OCI-M1 (cell line): ENCODE data around the gene HUS1.
"Not testable (repeated sequence)": the region's sequence is repeated elsewhere in the genome, so short reads cannot be mapped to it uniquely, and the experiment has no call there.

Experiments used
- DNase-seq: peaks from one replicate; lab custom pipeline; 2025; lab: John Stamatoyannopoulos, UW

Gene HUS1

DNA sequence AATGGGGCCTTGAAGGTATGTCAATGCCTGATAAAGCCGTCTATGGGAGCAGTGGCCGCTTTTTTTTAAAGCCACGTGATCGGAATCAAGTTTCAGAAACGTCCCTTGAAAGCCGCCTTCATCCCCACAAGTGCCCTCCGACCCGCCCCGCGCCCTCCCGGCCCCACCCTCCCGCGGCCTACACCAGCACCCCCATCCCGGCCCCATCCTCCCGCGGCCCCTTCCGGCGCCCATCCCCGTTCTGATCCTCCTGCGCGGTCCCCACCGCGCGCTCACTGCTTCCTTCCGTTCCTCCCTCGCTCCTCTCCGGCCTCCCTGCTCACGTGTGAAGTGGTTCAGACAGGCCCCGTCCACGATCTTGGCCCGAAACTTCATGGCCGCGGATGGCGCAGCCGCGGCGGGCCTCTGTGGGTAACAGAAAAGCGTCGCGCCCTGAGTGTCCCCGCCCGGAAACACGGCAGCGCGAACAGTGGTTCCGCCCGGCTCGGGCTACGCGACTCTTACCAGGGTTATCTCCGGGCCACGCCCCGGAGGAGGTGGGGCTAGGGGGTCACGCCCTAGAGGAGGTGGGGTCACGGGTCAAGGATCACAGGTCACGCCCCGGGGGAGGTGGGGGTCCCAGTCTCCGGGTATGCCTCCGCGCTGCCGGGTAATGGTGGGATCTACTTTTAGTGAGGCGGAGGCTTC lies at the start of gene HUS1:
HUS1 (minus strand) TSS at position 471 of the 687 bp plus-strand sequence; CDS start at position 375, 96 bp downstream.
- peak; percentile 93 for DNase-seq

DNA sequence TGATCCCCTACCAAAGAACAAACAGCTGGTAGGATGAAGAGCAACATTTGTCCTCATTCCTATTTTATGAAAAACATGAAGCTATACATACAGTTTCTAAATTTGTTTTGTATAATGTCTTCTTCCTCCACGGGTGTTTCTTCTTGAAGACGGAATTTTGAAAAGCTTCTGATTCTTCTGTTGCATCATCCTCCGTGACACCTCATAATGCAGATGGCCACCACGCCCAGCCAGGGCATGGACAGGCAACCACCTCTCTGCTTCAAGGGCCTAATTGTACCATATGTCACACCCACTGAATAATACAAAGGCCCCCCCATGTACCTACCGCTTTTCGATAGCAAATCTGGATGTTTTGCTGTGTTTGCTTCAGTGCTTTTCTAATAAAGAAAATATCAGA lies 49.5 kb upstream of the HUS1 start, which contains the start of gene SUN3:
SUN3 (minus strand) TSS at position 170 of the 400 bp plus-strand sequence; CDS start at position 1, 169 bp downstream.
- DNase-seq, result peak; percentile 3

DNA sequence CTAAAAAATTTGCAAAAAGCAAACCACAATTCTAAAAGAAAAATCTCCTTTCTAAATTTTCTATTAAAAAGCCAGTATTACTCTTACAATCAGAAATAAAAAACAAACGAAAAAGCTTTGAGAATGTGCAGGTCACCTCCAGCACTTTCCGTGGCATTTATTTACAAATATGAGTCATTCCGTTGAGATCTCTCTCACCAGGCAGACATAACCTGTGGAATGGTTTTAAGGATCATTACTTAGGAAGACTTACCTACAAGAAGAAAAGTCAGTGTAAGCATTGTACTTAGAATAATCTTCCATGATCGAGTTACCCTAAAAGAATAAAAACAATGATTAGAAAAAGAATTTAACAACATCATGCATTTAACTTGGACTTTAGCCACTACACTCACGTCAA lies 46.2 kb upstream of the HUS1 start:
- no peak for DNase-seq

DNA sequence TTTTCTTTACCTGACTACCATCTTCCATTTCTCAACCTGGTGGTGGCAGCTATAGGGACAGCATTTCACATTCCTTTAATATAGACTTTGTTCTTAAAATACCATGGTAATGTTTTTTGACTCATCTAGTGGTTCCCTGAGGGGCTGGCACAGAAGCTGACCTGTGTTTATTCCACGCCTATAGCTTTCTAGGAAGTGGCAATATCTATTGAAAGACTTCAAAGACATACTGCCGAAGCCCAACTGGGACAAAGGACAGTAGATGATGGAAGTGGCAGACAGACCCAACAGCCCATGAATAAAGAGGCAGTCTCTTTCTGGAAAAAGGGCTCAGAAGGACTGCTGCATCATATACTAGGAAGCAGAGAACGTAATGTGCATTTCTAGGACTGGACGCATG lies 38.3 kb upstream of the HUS1 start:
- DNase-seq, result no peak

DNA sequence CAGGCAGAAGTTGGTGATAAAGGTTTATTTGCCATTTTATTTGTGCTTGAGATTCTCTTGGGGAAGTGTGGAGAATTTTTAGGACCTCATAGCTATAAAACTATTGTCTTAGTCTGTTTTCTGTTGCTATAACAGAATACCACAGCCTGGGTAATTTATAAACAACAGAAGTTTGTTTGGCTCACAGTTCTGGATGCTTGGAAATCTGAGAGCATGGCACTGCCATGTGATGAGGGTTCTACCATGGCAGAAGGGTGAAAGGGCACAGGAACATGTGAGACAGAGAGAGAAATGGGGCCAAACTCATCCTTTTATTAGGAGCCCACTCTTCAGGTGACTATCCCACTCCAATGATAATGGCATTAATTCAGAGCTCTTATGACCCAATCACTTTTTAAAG lies 37.2 kb upstream of the HUS1 start:
- DNase-seq, result no peak

DNA sequence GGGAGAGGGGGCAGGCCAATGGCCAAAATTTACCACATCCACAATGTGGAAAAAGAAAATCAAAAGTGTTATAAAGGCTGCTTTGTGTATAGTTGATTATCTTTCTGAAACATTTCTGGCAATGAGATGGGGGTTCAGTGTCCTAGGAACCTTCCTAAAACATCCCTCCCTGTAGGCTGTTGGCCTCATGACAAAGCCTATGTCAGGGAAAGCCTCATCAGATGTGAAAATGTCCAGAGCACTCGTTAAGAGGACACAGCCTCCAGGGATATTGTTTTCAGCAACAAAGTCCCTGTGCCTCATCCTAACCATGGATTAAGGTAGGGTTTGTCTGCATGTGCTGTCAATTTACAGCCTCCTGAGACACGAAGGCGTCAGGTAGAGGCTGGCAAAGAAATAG lies 32.5 kb upstream of the HUS1 start:
- no peak for DNase-seq

DNA sequence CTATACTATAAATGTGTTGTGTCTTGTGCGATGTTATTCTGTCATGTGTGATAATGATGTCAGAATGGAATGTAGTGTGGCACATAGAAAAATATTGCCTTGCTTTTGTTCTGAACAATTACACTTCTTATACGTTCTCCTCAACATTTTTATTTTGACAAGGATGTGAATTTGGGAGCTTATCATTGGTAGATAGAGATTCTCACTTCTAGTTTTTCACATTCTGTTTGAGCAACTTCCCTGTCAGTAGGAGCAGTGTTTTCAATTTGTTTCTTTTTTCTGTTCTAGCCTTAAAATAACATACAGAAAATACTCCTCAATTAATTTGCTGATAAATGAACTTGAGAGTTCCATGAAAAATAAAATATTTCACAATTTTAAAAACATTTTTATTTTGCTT lies 31.9 kb upstream of the HUS1 start:
- DNase-seq, result no peak

DNA sequence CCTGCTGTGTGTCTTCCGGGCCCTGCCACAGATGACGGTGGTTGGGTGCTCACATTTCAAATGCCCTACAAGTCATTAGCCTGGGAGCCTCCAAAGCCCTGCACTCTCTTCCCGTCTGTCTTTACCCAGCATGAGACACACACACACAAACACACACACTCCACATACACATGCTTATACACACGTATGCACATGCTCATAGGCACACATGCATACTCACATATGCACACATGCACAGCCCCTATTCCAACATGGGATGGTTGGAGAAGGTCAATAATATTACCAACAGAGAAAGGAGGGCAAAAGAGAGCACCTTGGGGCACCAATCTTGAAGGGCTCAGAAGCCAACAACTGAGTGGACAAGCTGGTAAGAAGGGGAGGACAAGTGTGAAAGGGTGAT lies 30.5 kb upstream of the HUS1 start:
- no peak for DNase-seq

DNA sequence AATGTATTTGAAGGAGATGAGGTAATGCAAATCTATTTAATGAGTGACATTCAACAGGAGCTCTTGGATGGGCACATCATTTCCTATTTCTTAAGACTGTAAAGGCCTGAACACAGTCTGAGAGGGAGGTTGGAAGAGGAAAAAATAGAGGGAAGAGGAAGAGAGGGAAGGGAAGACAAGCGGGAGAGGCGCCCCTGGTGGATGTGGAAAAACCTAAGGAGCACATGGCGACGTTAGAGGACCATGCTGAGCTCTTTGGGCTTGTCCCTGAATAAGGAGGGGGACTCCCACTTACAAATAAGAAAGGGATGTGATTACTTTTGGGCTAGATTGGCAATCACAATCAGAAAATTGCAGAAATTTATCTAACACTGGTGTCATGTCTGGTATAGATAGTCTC lies 29.8 kb upstream of the HUS1 start:
- no peak for DNase-seq

DNA sequence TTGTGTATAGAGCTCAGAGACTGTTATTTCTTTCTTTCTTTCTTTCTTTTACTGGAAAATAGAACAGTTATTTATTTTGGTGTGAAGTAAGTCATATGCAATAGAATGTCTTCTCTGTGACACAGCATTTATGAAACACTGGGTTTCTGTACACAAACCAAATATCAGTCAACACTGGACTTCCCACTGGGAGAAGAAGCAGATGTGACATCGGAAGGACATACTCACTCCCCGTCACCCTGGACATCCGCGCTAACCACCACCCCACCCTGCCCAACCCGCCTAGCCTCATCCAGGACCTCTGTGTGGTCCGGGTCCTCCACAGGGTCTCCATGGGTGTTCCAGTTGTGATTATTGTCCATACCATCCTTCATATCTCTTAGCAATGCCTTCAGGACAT lies 27.5 kb upstream of the HUS1 start:
- DNase-seq, result no peak

DNA sequence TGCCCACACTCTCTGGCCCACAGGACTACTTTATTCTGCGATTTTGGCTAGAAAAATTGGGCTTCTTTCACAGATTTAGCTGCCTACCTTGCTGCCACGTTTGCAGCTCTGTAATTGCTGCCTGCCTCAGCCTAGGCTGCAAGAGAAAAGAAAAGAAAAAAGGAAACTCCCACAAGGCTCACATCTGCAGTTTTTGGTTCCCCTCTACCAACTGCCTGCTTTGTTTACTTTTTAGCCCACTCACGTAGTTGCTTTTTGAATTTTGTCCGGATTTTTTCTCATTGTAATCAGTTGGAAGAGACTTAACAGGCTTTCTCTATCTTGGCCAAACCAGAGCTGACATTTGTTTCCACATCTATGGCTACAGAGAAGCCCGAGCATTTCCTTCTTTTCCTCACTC lies 25.2 kb upstream of the HUS1 start:
- no peak for DNase-seq

DNA sequence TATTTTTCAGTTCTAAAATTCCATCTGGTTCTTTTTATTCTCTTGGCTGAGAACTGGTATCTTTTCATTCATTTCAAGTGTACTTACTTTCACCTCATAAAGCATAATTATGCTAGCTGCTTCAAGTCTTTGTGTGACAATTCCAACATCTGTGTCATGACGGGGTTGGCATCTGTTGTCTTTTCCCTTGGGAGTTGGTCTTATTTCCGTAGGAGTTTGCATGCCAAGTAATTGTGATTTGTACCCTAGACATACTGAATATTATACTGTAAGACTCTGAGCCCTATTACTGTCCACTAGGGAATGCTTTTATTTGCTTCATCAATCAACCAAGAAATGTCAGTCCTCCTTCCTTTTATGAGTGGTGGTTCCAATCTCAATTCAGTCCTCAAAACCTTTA lies 24.6 kb upstream of the HUS1 start:
- DNase-seq, result no peak

DNA sequence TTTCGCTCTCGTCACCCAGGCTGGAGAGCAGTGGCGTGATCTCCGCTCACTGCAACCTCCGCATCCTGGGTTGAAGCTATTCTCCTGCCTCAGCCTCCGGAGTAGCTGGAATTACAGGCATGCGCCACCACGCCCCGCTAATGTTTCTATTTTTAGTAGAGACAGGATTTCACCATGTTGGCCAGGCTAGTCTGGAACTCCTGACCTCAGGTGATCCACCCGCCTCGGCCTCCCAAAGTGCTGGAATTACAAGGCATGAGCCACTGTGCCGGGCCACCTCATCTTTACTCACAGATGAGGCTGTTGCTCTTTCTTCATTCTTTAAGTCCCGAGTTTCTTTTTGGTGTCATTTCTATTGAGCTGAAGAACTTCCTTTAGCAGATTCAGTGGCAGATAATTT lies 20.7 kb upstream of the HUS1 start:
- not testable (repeated sequence) for DNase-seq

DNA sequence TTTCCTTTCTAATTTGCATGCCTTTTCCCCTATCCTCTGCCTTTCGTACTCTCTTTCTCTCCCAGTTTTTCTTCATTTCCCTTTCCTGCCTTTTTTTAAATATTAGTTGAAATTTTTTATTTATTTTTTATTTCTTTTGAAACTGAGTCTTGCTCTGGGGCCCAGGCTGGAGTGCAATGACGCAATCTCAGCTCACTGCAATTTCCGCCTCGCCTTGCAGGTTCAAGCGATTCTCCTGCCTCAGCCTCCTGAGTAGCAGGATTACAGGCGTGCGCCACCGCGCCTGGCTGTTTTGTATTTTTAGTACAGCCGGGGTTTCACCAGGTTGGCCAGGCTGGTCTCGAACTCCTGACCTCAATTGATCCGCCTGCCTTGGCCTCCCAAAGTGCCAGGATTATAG lies 20.0 kb upstream of the HUS1 start:
- no peak for DNase-seq

DNA sequence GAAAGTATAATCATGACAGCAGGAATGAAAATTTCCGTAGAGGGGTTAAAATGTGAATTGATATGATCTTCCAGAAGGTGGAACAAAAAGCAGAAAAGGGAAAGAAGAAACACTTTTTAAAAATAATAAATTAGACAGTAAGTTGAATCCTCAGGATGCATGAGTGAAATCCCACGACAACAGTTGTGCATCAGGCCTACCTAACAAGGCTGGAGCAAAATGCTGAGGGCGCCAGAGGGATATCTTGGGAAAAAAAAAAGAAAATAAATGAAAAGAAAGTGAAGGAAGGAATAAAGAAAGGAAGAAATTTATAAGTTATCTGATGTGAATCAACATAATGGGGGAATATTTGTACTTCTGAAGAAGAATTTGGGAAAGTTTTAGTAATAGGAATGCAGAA lies 13.0 kb upstream of the HUS1 start:
- no peak for DNase-seq

DNA sequence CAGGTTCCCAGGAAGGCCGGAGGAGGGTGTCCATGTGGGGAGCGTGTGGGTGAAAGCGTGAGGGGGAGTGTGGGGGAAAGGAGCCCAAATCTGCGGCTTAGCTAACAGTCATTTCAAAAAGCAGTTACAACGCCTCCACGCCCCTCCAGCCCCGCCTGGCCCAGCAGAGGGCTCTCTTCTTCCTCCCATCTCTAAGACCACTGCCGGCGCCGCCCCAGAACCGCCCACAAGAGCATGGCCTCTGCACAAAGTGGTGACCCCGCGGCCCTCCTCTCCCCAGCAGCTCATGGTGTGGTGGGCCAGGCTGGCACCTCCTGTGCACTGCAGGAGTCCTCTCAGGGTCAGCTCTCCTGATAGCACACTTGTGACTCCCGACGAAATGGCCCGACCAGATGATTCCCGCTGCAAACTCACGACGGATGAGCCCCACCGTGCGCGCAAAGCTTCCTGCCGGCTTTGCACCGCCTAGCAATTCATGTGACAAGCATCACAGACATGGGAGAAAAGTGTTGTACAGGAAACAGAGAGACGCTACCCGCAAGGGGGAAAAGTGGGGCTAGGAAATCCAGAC lies 12.4 kb upstream of the HUS1 start:
- peak; percentile 87 for DNase-seq

DNA sequence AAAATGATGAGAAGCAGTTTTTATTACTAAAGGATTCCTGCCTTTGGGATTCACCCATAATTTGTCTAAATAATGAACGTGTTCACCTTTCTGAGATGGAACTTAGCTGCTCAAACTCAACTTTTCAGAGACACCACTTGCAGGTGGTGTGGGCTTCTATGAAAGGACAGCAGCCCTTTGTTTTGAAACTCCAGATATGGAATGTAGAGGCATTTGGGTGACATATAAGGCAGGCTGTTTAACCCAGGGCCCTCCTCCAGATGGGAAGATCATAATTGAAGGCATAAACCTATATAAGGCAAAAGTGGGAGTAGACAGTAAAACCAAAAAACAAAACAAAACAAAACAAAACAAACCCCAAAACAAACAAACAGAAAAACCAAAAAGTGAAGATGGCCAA lies 11.9 kb upstream of the HUS1 start:
- peak; percentile 33 for DNase-seq

DNA sequence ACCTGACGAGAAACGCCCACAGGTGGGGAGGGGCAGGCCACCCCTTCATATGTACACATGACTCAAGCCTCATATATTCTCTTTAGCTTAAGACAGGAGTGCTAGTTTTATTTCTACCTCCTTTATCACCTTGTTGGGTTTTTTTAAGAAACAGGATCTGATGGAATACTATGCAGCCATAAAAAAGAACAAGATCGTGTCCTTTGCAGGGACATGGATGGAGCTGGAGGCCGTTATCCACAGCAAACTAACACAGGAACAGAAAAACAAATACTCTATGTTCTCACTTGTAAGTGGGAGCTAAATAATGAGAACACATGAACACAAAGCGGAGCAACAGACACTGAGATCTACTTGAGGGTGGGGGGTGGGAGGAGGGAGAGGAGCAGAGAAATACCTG lies 11.2 kb upstream of the HUS1 start:
- no peak for DNase-seq

DNA sequence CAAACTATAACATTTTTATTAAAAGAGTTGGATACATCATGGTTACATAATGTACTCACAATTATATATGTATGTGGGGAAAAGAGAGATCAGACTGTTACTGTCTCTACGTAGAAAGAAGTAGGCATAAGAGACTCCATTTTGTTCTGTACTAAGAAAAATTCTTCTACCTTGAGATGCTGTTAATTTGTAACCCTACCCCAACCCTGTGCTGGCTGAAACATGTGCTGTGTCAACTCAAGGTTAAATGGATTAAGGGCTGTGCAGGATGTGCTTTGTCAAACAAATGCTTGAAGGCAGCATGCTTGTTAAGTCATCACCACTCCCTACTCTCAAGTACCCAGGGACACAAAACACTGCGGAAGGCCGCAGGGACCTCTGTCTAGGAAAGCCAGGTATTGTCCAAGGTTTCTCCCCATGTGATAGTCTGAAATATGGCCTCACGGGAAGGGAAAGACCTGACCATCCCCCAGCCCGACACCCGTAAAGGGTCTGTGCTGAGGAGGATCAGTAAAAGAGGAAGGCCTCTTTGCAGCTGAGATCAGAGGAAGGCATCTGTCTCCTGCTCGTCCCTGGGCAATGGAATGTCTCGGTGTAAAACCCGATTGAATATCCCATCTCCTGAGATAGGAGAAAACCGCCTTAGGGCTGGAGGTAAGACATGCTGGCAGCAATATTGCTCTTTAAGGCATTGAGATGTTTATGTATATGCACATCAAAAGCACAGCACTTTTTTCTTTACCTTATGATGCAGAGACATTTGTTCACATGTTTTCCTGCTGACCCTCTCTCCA lies 10.4 kb upstream of the HUS1 start:
- DNase-seq, result not testable (repeated sequence)

DNA sequence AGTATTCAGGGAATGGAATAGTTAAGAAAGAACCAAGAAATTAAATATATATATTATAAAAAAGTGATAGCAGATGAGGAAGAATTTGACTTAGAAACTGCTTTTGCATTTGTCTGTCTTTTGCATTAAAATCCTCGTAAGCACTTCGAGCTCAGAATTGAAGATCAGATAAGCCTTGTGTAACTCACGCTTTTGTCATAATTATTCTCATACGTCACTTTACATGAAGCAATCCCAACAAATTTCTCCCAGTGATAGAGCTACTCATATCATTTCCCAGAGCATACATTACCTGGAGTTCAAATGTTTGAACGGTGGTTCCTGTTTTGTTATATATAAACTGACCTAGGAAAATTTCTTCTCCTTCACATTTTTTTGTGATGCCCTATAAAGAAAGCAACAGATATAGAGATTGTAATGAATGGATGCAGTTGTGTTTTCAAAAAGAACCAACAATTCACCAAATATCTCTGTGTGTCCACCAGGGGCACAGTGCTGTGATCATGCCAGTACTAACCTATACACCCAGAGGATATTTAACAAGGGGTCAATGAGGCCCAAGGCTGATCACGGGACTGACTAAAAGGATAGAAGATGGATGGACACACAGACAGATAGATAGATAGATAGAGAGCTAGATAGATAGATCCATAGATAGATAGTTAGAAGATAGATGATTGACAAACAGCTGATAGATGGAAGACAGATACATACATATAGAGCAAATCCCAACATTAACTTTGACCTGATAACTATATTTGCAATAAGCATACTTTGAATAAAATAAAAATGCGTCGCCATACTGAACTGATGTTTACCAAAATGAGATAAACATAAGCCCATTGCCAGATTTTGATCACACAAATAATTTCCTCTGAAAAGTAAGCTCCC lies 9.3 kb upstream of the HUS1 start:
- DNase-seq, result peak; percentile 15

DNA sequence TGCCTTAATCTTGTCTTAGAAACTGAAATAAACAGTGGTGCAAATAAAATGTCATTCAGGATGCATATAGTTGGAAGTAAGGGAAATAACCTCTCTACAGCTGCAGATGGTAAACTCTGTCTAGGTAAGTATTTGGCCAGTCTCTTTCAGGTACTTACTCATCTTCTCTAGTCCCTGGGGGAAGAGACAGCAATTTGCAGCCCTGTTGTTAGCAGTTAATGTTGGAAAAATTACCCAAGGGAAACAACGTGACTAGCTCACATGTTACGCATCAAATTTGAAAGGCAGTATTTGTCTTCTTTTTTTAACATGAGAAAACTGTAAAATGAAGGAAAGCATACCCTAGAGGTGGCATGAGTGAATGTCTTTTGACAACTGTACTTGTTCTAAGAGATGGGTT lies 3.2 kb upstream of the HUS1 start:
- no peak for DNase-seq

DNA sequence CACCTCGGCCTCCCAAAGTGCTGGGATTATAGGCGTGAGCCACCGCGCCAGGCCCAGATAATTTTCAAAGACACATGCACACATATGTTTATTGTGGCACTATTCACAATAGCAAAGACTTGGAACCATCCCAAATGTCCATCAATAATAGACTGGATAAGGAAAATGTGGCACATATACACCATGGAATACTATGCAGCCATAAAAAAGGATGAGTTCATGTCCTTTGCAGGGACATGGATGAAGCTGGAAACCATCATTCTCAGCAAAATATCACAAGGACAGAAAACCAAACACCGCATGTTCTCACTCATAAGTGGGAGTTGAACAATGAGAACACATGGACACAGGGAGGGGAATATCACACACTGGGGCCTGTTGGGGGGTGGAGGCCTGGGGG lies 1.2 kb upstream of the HUS1 start:
- DNase-seq, result not testable (repeated sequence)
